GM18861 (cell line): Measurements from ENCODE around the gene TLCD4.
"Not testable (repeated sequence)": the region's sequence is repeated elsewhere in the genome, so short reads cannot be mapped to it uniquely, and the experiment has no call there.

ENCODE experiments used
- ATAC-seq: cut with Tn5 transposase; IDR thresholded peaks from one replicate; pipeline ENCODE4 v1.9.1; 2021; ENCODE audit not compliant: unreplicated experiment

Gene TLCD4

GRCh38 chr1:95145493-95145892 lies 28.3 kb downstream of the TLCD4 start:
- peak; percentile 61 for ATAC-seq

- peak; percentile 76 for ATAC-seq
These were observed 29.5 kb downstream of the TLCD4 start for GRCh38 chr1:95146637-95147036.

- no peak for ATAC-seq
These were observed 36.9 kb downstream of the TLCD4 start for GRCh38 chr1:95154096-95154495.

- ATAC-seq: not testable (repeated sequence)
These were observed 48.4 kb downstream of the TLCD4 start for GRCh38 chr1:95165569-95165968.
